Heart right ventricle (tissue), 16 donors: ENCODE results near the gene CDH23. TPM values are rescaled to one million over a fixed set of nuclear protein-coding genes. Genes with fewer than 3 reads are reported as not detected.

ENCODE experiments used
- ATAC-seq, 8 donors: fragments of 200-7000 bp; cut with Tn5 transposase; one replicate each; pipeline ENCODE4 v1.9.1; 2020; ENCODE audit warnings: mild to moderate bottlenecking in 8 of 8, moderate library complexity in 8 of 8, moderate number of reproducible peaks in 1 of 8
- DNase-seq, 2 donors: peaks; one replicate each; pipeline ENCODE4 v3.0.0-alpha.2; 2020
- H3K27ac ChIP-seq, 10 donors: fragments of 200-600 bp; sonication (generic) in 2 of 10; one replicate each; pipeline versions ENCODE4 v1.5.0 to v1.8.0; 2020 to 2022; ENCODE audit warnings: mild to moderate bottlenecking in 3 of 10
- H3K27me3 ChIP-seq, 7 donors: fragments of 200-600 bp; one replicate each; pipeline ENCODE4 v1.8.0; 2021 to 2022; ENCODE audit warnings: mild to moderate bottlenecking in 2 of 7
- H3K36me3 ChIP-seq, 9 donors: fragments of 200-600 bp; sonication (generic) in 1 of 9; one replicate each; pipeline versions ENCODE4 v1.5.0 to v1.8.0; 2020 to 2022; ENCODE audit warnings: mild to moderate bottlenecking in 2 of 9
- H3K4me1 ChIP-seq, 9 donors: fragments of 200-600 bp; sonication (generic) in 1 of 9; one replicate each; pipeline versions ENCODE4 v1.5.0 to v1.8.0; 2020 to 2022; ENCODE audit warnings: mild to moderate bottlenecking in 4 of 9
- H3K4me3 ChIP-seq, 10 donors: fragments of 200-600 bp; sonication (generic) in 2 of 10; one replicate each; pipeline versions ENCODE4 v1.5.0 to v1.8.0; 2020 to 2022; ENCODE audit warnings: mild to moderate bottlenecking in 7 of 10, moderate library complexity in 2 of 10
- H3K9me3 ChIP-seq, 11 donors: fragments of 200-600 bp in 10 of 11; sonication (generic) in 2 of 11; one replicate each; pipeline versions ENCODE4 v1.5.0 to v1.8.0; 2013 to 2022; ENCODE audit warnings: mild to moderate bottlenecking in 2 of 11, control low read depth in 1 of 11, moderate library complexity in 1 of 11
- WGBS, 2 donors: extraction: QIAGEN DNeasy Blood & Tissue Kit; methylation state at CpG; one replicate each; pipeline ENCODE4 v1.1.7; 2013; ENCODE audit warnings: inconsistent platforms in 1 of 2; 5-methylcytosine and 5-hydroxymethylcytosine counted together
- intact Hi-C, 10 donors: fragments of 100-400 bp; cut with DNase I; formaldehyde crosslinking; loops; one replicate each; pipeline versions ENCODE4 v1.11.1 to v1.14.2; 2022
- polyA plus RNA-seq, 2 donors: library from polyadenylated mRNA; stranded (reverse); fragments of 200-250 nt; gene quantifications; one replicate each; pipeline ENCODE4 v1.2.3, GENCODE V29; 2013
- total RNA-seq, 10 donors: library from RNA; stranded (reverse); fragmentation: NEBNext Ultra II Directional in 3 of 10; extraction: Animal tissue kit (Norgen Biotek cat#: 25700) in 3 of 10; gene quantifications; one replicate each; pipeline versions ENCODE4 v1.2.1 to v1.2.4, GENCODE V29; 2021 to 2023
- TF ChIP-seq, protein P1 (sequence below), 9 donors: fragments of 200-600 bp; sonication (generic) in 2 of 9; IDR thresholded peaks; one replicate each; pipeline versions ENCODE4 v1.5.0 to v1.8.0; 2021 to 2022; ENCODE audit warnings: antibody characterized with exemption in 9 of 9, mild to moderate bottlenecking in 5 of 9, moderate library complexity in 1 of 9
- donor health status: Arrhythmogenic right ventricular cardiomyopathy.
- donor health status: ischemic (EF 13 %, LVEDD 7.1; RV severe dilation, severe dysfunction).
- donor health status: healthy with polysubstance abuse.
- donor health status: DM: no; HTN: yes; CAD: no.
- donor health status: DM: no; HTN: no; CAD: no.
- donor health status: ischemic (EF 25% LVEDD 6.9; RV normal size, moderate dysfunction).
- donor health status: ischemic (EF 25% LVEDD 5.7; RV mildly dilated, moderate dysfunction).
- donor health status: healthy.
- donor health status: DM: yes; HTN: yes; CAD: no.
- donor health status: Ischemic cardiomyopathy.
- donor health status: ischemic (EF 35%, LVEDD 5.7; RV mildly dilated, moderate dysfunction).
- donor health status: nonischemic (EF 11% LVEDD 7.7; RV severe dilation, severe dysfunction).
- donor health status: DM: yes; HTN: yes; CAD: no.
- donor health status: PGD.
- donor health status: ischemic (EF 29% LVEDD 5.4; RV normal size, mild dysfunction).
- donor health status: nonischemic (EF 23%, LVEDD 6.1; RV moderate dilation, normal function).

The CDH23 gene
- total and polyA plus RNA-seq, 12 donors = 1.1 to 7.7 (median 4.6) TPM

GRCh38 chr10:71545001-71545400 is 148.3 kb downstream of the CDH23 start:
- 92 to 93% methylated on average over 10 of the region's 10 CpGs for WGBS, 2 donors
- TF ChIP-seq, protein P1, sequence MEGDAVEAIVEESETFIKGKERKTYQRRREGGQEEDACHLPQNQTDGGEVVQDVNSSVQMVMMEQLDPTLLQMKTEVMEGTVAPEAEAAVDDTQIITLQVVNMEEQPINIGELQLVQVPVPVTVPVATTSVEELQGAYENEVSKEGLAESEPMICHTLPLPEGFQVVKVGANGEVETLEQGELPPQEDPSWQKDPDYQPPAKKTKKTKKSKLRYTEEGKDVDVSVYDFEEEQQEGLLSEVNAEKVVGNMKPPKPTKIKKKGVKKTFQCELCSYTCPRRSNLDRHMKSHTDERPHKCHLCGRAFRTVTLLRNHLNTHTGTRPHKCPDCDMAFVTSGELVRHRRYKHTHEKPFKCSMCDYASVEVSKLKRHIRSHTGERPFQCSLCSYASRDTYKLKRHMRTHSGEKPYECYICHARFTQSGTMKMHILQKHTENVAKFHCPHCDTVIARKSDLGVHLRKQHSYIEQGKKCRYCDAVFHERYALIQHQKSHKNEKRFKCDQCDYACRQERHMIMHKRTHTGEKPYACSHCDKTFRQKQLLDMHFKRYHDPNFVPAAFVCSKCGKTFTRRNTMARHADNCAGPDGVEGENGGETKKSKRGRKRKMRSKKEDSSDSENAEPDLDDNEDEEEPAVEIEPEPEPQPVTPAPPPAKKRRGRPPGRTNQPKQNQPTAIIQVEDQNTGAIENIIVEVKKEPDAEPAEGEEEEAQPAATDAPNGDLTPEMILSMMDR (IDR thresholded peaks at IDR 0.05) = no peak
- intact Hi-C loops = no loop called here

GRCh38 chr10:71546220-71546619 is 149.5 kb downstream of the CDH23 start:
- no peak for DNase-seq
- H3K9me3 ChIP-seq = no peaks in the 10 kb centered on the region
- no peak overlapping the region for H3K27ac ChIP-seq
- intact Hi-C loops = no loop called here
- H3K4me1 ChIP-seq = peaks cover 6 to 22% (median 18%) of the 10 kb centered on the region in 9 donors
- no peaks in the 10 kb centered on the region for H3K27me3 ChIP-seq
- TF ChIP-seq, protein P1 (IDR thresholded peaks at IDR 0.05) = no peak
- no peaks in the 10 kb centered on the region for H3K36me3 ChIP-seq
- 93 to 95% methylated on average over 7 of the region's 7 CpGs for WGBS, 2 donors
- H3K4me3 ChIP-seq = no peak overlapping the region
- no peak for ATAC-seq

More at GRCh38 chr10:71545001-71545400, 148.3 kb downstream of the CDH23 start:
- ATAC-seq = no peak
- Histone ChIP-seq H3K4me1 (peaks cover 6 to 22% (median 18%) of the 10 kb centered on the region in 9 donors), H3K36me3 (no peaks in the 10 kb centered on the region), H3K9me3 (no peaks in the 10 kb centered on the region), H3K4me3 (no peak overlapping the region), H3K27me3 (no peaks in the 10 kb centered on the region), H3K27ac (no peak overlapping the region)
- no peak for DNase-seq

- TF ChIP-seq, protein P1 (IDR thresholded peaks at IDR 0.05) = no peak
- WGBS, 2 donors = 74 to 76% methylated on average over 12 of the region's 12 CpGs
- H3K27ac ChIP-seq = peak overlapping the region; percentile 40 to 88 (median 78)
- no peaks in the 10 kb centered on the region for H3K27me3 ChIP-seq
- no peaks in the 10 kb centered on the region for H3K9me3 ChIP-seq
- H3K4me1 ChIP-seq = peaks cover 6 to 22% (median 18%) of the 10 kb centered on the region in 9 donors
- intact Hi-C loops = no loop called here
- H3K4me3 ChIP-seq = no peak overlapping the region
- no peaks in the 10 kb centered on the region for H3K36me3 ChIP-seq
- peak in 5 of 8 donors; percentile 8 to 31 (median 13) for ATAC-seq
- DNase-seq = no peak
These were observed 150.6 kb downstream of the CDH23 start for GRCh38 chr10:71547312-71547711.

GRCh38 chr10:71547876-71548846 is 151.4 kb downstream of the CDH23 start:
- peak overlapping the region; percentile 40 to 88 (median 78) for H3K27ac ChIP-seq
- peaks cover 6 to 22% (median 18%) of the 10 kb centered on the region in 9 donors for H3K4me1 ChIP-seq
- H3K36me3 ChIP-seq = no peaks in the 10 kb centered on the region
- ATAC-seq (peak; percentile 87 to 97 (median 94)), DNase-seq (peak; percentile 74 to 82)
- TF ChIP-seq, protein P1 (IDR thresholded peaks at IDR 0.05) = peak in 5 of 9 donors; percentile 15 to 41 (median 23)
- WGBS, 2 donors = 14 to 19% methylated on average over 20 of the region's 20 CpGs
- H3K27me3 ChIP-seq = no peaks in the 10 kb centered on the region
- H3K9me3 ChIP-seq = no peaks in the 10 kb centered on the region
- intact Hi-C loops = no loop called here
- H3K4me3 ChIP-seq = peak overlapping the region in 1 of 10 donors; percentile 5
